Body of pancreas (tissue), 4 donors: Measurements from ENCODE around the gene KLC4.

Experiments used
- CTCF ChIP-seq, 7 experiments: fragments of 450-650 bp in 4 of 7; fragments of 200-600 bp in 3 of 7; sonication (generic) in 3 of 7; IDR thresholded peaks; one replicate each; pipeline ENCODE4 v1.5.1; 2016 to 2019; ENCODE audit warnings: antibody characterized with exemption in 7 of 7
- POLR2A ChIP-seq, 3 donors: fragments of 450-650 bp; IDR thresholded peaks; one replicate each; pipeline ENCODE4 v1.6.1; 2016; ENCODE audit warnings: antibody characterized with exemption in 3 of 3, mild to moderate bottlenecking in 2 of 3

DNA sequence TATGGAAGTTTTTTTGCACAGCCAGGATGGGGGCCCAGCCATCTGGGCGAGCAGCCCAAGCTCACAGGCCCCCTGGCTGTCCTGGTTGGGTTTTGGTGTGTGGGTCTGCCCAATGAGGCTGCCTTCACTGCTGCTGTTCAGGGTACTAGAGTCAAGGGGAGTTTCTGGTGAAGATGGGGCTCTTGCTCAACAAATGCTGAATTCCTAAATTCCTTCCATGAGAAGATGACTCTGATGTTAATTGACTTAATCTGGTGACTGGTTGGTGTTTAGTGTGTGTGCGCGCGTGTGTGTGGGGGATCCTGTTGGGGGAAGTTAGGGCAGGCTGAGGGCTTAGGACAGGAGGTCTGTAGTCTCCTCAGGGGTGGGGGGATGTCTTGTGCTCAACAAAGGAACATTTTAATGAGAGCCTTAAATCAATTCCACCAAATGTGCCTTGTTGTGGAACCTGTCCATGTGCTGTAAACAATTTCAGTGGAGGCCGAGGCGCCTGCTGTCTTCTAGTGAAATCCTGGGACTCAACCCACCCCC is 18.6 kb downstream of the KLC4 start:
- no peak for TF ChIP-seq CTCF (IDR thresholded peaks at IDR 0.05)
- TF ChIP-seq POLR2A (IDR thresholded peaks at IDR 0.05): no peak
